Transverse colon (tissue), 4 donors: ENCODE data around the gene RIMBP2.

ENCODE experiments used
- EP300 ChIP-seq: sonication (generic); formaldehyde crosslinking; IDR thresholded peaks from one replicate; pipeline ENCODE4 v1.6.1; 2017; ENCODE audit warnings: antibody characterized with exemption, low read depth
- POLR2A ChIP-seq: fragments of 450-650 bp; IDR thresholded peaks from one replicate; pipeline ENCODE4 v1.6.1; 2016; ENCODE audit warnings: antibody characterized with exemption, mild to moderate bottlenecking, moderate library complexity
- POLR2AphosphoS5 ChIP-seq, 3 donors: sonication (generic); formaldehyde crosslinking; IDR thresholded peaks; one replicate each; pipeline ENCODE4 v1.6.1; 2016; ENCODE audit warnings: antibody characterized with exemption in 3 of 3
- TF ChIP-seq, protein P1 (sequence below), 5 experiments: fragments of 200-600 bp in 3 of 5; fragments of 450-650 bp in 2 of 5; sonication (generic) in 3 of 5; IDR thresholded peaks; 1 replicate in 2 of 5; 2 replicates in 3 of 5; pipeline ENCODE4 v1.5.1; 2016 to 2017; ENCODE audit warnings: antibody characterized with exemption in 5 of 5, inconsistent platforms in 3 of 5, mild to moderate bottlenecking in 2 of 5, moderate library complexity in 1 of 5

DNA sequence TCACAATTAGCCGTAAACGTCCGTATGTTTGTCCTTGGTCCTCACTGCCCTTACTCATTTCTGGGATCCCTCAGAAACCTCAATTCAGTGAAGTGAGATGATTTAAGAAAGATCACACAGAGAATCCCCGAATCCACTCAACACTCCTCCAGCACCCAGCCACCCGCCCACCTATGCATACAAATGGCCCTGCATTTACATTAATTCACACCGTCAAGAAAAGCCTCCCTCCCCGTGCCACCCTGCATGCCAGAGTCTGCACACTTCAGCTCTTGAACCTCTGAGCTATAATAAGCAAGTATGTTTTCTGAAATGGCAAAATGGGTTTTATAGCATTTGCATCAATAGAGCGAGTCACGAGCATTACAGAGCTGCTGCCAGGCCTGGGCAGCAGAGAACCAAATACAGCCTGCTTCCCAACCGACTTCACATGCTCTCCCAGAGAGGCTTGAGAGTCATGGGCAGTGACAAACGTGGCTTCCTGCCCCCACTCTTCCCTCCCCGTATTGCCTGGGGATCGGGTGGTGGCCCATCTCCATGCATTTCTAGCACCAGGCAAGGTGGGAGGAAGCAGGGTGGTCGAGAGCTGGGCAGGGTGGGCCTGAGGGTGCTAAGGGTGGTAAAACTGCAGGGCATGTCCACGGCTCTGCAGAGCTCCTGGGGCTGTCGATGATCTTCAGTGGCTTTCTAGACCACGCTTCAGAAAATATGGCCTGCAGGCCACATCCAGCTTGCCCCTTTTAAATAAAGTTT, 177.6 kb downstream of the RIMBP2 start:
- no peak for TF ChIP-seq EP300
- TF ChIP-seq, protein P1, sequence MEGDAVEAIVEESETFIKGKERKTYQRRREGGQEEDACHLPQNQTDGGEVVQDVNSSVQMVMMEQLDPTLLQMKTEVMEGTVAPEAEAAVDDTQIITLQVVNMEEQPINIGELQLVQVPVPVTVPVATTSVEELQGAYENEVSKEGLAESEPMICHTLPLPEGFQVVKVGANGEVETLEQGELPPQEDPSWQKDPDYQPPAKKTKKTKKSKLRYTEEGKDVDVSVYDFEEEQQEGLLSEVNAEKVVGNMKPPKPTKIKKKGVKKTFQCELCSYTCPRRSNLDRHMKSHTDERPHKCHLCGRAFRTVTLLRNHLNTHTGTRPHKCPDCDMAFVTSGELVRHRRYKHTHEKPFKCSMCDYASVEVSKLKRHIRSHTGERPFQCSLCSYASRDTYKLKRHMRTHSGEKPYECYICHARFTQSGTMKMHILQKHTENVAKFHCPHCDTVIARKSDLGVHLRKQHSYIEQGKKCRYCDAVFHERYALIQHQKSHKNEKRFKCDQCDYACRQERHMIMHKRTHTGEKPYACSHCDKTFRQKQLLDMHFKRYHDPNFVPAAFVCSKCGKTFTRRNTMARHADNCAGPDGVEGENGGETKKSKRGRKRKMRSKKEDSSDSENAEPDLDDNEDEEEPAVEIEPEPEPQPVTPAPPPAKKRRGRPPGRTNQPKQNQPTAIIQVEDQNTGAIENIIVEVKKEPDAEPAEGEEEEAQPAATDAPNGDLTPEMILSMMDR (IDR thresholded peaks at IDR 0.05) = no peak
- no peak for TF ChIP-seq POLR2A
- no peak for TF ChIP-seq POLR2AphosphoS5 (IDR thresholded peaks at IDR 0.05)
